ENCODE data around the gene LRRC63. TPM values are rescaled to one million over a fixed set of nuclear protein-coding genes. Genes with fewer than 3 reads are reported as not detected.

Gene LRRC63
- total RNA-seq, 1 experiment from 2014 or later = not detected

- Histone ChIP-seq H3K4me1 (ENCODE audit: control insufficient read depth in 1 of 2, insufficient read depth in 2 of 2, low read length in 2 of 2) (0 out of 4 replicates have a peak, but pooled peaks cover 0 to 3% of the 10 kb centered on the region in 2 experiments), H3K4me2 (ENCODE audit: low read length) (no peak overlapping the region), H3K9me3 (ENCODE audit: control insufficient read depth in 1 of 2, insufficient read depth in 1 of 2, low read depth in 1 of 2, low read length in 2 of 2) (no peaks in the 10 kb centered on the region), H3K79me2 (ENCODE audit: insufficient read depth, low read length) (no peaks in the 10 kb centered on the region), H3K27ac (ENCODE audit: low read depth, low read length) (no peak overlapping the region), H3K9ac (ENCODE audit: low read length) (no peak overlapping the region), H3K36me3 (ENCODE audit: control insufficient read depth in 1 of 2, insufficient read depth in 2 of 2, low read length in 2 of 2) (no peaks in the 10 kb centered on the region), H3K27me3 (ENCODE audit: insufficient read depth, low read length) (0 out of 2 replicates have a peak, but pooled peaks cover 12% of the 10 kb centered on the region), H3K4me3 (replicated peaks in 1 of 2; ENCODE audit: low read depth in 1 of 2, low read length in 2 of 2) (no peak overlapping the region), H3K9me2 (ENCODE audit: insufficient read depth) (no peaks in the 10 kb centered on the region), H2AFZ (ENCODE audit: low read depth, low read length, poor library complexity, severe bottlenecking) (no peak overlapping the region), H4K20me1 (ENCODE audit: insufficient read depth) (no peaks in the 10 kb centered on the region)
- intact Hi-C loops (cut with micrococcal nuclease) = loop anchor here (10.0 kb wide), 1 partner anchor 119 kb away; no protein-coding TSS in a partner anchor
- CTCF ChIA-PET = no interaction called here
- no peak for TF ChIP-seq CTCF (IDR thresholded peaks at IDR 0.05 in 2 of 3, conservative IDR thresholded peaks at IDR 0.05 in 1 of 3; ENCODE audit: borderline replicate concordance in 1 of 3, insufficient read depth in 1 of 3, low read depth in 2 of 3, low read length in 2 of 3)
- no peak for TF ChIP-seq CBX3 (IDR thresholded peaks at IDR 0.05; ENCODE audit: low read depth)
- TF ChIP-seq JUND (IDR thresholded peaks at IDR 0.05) = no peak
- TF ChIP-seq SP1 (IDR thresholded peaks at IDR 0.05; ENCODE audit: low read depth) = no peak
- TF ChIP-seq, protein P1, sequence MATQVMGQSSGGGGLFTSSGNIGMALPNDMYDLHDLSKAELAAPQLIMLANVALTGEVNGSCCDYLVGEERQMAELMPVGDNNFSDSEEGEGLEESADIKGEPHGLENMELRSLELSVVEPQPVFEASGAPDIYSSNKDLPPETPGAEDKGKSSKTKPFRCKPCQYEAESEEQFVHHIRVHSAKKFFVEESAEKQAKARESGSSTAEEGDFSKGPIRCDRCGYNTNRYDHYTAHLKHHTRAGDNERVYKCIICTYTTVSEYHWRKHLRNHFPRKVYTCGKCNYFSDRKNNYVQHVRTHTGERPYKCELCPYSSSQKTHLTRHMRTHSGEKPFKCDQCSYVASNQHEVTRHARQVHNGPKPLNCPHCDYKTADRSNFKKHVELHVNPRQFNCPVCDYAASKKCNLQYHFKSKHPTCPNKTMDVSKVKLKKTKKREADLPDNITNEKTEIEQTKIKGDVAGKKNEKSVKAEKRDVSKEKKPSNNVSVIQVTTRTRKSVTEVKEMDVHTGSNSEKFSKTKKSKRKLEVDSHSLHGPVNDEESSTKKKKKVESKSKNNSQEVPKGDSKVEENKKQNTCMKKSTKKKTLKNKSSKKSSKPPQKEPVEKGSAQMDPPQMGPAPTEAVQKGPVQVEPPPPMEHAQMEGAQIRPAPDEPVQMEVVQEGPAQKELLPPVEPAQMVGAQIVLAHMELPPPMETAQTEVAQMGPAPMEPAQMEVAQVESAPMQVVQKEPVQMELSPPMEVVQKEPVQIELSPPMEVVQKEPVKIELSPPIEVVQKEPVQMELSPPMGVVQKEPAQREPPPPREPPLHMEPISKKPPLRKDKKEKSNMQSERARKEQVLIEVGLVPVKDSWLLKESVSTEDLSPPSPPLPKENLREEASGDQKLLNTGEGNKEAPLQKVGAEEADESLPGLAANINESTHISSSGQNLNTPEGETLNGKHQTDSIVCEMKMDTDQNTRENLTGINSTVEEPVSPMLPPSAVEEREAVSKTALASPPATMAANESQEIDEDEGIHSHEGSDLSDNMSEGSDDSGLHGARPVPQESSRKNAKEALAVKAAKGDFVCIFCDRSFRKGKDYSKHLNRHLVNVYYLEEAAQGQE (IDR thresholded peaks at IDR 0.05; ENCODE audit: low read depth) = no peak
- DNase-seq (ENCODE audit: low read depth, low spot score) (no peak), ATAC-seq (no peak)
- no TSS peak for BruUV-seq (replicated peaks)
- POLR2A ChIA-PET = no interaction called here
- RAD21 ChIA-PET (ENCODE audit: low non-redundant PET in 1 of 2, low total read pairs in 2 of 2, uncharacterized antibody in 2 of 2, unreplicated experiment in 2 of 2) = no interaction called here
These were observed 45.5 kb upstream of the LRRC63 start for GRCh38 chr13:46166224-46166584.

All from HCT116 (cell line).